ENCODE data around the gene ALKBH3.

The ALKBH3 gene

GRCh38 chr11:43943372-43943930 lies 62.8 kb downstream of the ALKBH3 start:
- peak; percentile 60 for DNase-seq

DNA sequence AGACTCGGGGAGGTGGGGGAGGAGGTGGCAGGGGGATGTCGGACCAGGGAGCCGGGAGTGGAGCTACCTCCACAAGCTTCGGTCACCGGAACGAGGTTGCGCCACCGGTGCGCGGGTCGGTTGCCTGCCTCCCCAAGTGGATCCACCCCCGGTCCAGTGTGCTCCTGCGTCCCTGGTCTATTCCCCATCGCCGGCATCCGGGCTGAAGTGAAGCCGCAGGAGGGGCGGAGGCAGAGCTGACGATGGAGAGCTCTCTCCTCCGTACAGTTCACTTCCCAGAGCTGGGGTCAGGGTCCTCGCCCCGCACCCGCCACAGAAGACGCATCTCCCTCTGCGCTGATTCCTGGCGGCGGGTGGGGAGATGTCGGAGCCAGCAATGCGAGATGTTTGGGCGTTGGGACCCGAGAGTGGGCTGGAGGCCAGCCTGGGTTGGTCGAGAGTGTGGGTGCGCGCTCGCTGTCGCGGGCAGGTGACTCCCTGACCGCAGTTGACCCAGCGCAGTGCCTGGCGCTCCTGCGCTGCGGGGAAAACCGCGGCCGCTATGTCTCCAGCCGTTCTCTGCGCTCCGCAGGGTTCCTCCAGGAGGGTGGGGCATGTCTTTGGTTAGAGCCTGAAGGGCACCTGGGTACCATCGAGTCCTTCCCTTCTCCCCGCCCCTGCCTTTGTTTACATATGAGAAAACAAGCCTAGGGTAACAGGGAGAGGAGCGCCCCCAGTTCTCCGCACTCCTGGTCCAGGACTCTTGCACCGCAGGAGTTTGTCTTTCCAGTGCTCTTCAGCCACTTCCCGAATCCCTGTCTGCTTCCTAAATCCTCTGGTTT lies 63.5 kb downstream of the ALKBH3 start:
- DNase-seq = peak; percentile 71

GRCh38 chr11:43944761-43945311 lies 64.2 kb downstream of the ALKBH3 start:
- DNase-seq = peak; percentile 96

GRCh38 chr11:43947003-43947500 lies 66.4 kb downstream of the ALKBH3 start:
- no peak for DNase-seq

DNA sequence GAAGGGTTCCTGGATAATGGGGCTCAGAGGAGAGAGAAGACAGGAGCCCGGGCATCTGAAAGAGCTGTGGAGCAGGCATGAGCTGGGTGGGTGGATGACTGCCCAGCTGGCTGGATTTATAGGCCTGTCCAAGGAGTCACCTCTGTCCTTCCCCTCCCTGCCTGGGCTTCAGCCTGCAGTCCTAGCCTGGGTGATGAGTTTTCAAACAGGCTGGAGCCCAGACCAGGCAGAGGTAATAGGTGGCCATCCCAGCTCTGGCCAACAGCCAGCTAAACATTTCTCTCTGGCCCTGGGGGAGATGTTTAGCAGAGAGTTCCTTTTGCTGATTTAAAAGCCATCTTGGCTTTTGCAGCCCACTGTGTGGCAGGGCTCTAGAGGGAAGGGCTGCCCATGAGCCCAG lies 67.2 kb downstream of the ALKBH3 start:
- no peak for DNase-seq

DNA sequence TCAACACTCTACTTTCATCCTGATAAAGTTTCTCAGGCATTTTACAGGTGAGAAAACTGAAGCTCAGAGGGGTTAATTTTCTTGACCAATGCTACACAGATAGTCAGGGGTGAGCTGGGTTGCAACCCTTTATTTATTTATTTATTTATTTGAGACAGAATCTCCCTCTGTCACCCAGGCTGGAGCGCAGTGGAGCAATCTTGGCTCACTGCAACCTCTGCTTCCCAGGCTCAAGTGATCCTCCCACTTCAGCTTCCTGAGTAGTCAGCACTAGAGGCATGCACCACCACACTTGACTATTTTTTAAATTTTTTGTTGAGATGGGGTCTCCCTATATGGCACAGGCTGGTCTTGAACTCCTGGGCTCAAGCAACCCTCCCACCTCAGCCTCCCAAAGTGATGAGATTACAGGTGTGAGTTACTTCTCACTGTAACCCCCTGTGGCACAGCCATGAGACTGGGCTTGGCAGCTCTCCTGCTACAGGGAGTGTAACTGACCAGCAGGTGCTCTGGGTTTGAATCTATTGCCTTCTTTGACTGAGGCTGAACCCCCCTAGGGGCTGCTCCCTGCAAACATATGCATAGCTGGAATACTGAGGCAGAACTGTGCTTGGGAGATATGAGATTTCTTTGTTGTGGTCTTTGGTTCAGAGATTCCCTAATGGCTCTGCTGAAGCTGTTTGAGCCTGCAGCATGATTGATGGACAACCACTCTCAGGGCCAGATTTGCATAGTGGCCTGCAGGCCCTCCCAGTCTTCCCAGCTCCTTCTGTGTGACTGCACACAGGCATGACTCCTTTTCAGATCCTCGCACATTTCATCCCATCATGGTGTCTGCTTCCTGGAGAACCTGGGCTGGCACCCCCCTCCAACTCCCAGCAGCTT lies 68.0 kb downstream of the ALKBH3 start:
- no peak for DNase-seq

DNA sequence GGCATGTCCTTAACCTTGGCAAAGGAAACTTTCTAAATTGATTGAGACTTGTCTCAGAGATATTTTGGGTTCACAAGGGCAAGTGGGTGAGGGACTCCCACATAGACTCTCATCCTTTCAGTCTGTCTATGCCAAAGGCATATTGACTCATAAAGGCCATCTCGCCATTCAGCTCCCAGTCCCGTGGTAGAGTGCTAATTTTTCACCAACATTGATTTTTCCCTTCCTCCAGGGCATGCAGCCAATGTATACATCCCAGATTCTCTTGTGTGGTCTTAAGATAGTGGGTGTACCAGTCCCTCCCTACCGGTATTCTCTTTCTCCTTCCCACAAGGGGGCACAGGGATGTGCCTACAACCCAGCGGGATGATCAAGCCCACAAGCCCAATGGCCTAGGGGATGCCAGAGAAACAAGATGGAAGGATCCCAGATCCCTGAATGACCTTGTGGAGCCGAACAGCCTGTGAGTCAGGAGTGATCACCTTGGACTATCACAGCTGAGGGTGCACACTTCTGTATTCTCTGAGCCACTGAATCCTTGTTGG lies 69.8 kb downstream of the ALKBH3 start:
- DNase-seq = no peak

GRCh38 chr11:43951231-43951630 lies 70.6 kb downstream of the ALKBH3 start:
- DNase-seq = no peak

DNA sequence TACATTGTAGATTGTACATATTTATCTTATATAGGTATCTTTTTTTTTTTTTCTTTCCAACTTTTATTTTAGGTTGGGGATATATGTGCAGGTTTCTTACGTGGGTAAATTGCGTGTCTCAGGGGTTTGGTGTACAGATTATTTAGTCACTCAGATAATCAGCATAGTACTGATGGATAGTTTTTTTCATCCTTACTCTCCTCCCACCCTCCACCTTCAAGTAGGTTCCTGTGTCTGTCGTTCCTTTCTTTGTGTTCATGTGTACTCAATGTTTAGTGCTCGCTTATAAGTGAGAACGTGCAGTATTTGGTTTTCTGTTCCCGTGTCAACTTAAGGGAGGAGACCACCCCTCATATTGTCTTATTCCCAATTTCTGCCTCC lies 71.4 kb downstream of the ALKBH3 start:
- DNase-seq = no peak

- DNase-seq = no peak
Measured at GRCh38 chr11:43952401-43953342, 72.0 kb downstream of the ALKBH3 start.

DNA sequence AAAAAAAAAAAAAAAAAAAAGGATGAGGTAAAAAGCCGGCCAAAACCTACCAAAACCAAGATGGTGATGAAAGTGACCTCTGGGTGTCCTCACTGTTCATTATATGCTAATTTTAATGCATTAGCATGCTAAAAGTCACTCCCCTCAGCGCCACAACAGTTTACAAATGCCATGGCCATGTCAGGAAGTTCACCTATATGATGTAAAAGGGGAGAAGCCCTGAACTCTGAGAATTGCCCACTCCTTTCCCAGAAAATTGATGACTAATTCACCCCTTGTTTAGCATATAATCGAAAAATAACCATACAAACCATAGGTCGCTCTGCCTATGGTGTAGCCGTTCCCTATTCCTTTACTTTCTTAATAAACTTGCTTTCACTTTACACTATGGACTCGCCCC lies 72.9 kb downstream of the ALKBH3 start:
- DNase-seq = no peak

DNA sequence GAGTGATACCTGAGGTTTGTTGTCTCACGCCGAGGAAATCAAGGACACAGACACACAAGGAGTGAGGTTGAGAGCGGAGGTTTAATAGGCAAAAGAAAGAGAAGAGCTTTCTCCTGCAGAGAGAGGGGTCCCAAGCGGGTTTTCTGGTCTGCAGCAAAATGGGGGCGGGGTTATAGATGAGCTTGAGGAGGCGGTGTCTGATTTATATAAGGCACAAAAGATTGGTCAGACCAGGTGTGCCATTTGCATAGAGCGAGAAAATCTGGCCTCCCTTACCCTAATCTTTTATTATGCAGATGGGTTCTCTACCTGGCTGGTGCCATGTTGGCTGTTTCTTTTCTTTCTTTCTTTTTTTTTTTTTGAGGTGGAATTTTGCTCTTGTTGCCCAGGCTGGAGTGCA lies 73.6 kb downstream of the ALKBH3 start:
- DNase-seq = no peak

DNA sequence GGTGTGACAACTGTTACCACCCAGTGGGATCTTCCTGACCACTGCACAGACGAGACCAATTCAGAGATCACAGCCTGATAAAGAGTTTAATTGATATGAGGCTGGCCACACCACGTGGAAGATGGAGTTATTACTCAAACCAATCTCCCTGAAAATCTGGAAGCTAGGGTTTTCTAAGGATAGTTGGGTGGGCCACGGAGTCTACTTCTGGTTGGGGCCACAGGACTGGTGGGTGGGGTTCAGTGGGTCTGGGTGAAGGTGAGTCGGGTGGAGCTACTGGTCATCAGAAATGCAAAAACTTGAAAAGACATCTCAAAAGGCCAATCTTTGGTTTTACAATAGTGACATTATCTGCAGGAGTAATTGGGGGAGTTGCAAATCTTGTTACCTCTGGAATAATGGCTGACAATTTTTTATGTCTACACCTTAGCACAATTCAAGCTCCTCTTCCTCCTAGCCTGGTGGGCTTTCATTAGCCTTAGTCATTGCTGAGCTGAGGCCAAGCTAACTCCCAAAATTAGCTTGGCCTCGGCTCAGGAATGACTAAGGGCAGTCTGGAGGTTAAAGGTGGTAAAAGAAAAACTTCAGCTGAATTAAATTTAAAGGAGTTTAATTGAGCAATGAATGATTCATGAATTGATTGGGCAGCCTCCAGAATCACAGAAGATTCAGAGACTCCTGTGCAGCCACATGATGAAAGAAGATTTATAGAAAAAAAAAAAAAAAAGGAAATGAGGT lies 74.9 kb downstream of the ALKBH3 start:
- no peak for DNase-seq

DNA sequence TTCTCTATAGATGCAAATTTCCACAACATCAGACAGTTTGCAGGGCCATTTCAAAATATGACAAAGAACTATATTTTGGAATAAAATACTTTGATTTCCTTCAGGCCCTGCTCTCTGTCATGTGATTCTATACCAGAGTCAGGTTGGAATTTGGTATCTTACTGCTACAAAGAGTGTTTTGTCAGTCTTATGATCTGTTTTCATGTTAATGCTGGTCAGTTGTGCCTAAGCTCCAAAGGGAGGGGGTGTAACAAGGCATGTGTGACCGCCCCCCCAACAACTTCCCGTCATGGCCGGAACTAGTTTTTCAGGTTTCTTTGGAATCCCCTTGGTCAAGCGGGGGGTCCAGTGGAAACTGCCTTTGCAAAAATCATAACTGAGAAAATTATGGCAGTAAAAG lies 76.9 kb downstream of the ALKBH3 start:
- no peak for DNase-seq

DNA sequence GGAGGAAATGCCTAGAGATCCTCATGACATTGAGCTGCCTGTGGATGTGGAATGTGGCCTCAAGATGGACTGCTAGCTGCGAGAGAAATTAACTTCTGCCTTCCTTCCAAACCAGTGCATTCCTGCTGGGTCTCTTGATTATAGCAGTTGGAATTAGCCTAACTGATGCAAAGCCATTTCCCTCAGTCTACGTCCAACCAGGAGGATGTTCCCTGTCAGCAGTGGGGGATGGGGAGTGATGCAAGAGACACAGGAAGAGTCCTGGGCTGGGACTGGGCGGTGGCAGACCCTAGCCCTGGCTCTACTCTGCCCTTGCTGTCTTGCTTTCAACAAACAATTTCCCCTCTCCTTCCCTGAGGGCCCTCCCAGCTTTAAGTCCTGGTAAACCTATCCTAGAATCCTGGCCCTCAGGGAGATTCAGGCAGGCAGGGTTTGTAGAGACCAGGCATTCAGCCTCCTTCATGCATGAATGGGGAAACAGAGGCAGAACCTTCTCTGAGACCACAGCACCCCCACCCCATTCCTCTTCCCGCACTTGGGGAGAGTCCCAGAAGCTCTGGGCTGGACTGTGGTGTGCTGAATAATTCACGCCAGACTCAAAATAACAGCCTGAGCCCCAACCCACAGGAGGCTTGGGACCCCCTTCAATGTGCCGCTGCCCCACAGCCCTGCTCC lies 78.8 kb downstream of the ALKBH3 start:
- no peak for DNase-seq

GRCh38 chr11:43962383-43963278 lies 82.0 kb downstream of the ALKBH3 start:
- DNase-seq = no peak

DNA sequence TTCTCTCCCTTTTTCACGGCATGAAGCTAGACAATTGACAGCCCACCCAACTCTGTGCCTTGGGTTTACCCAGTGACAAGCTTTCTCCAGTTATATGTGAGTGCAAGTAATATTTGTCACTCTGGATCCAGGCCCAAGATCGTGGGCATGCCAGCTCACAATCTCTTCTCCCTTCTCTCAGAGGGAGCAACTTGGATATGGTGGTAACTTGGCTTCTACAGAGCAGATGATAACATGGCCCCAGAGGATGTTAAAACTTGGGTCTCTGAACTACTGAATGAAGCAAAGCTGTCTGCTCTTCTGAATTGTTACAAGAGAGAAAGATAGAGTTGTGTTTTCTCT lies 82.6 kb downstream of the ALKBH3 start:
- DNase-seq = no peak

- no peak for DNase-seq
Measured at GRCh38 chr11:43967661-43968060, 87.0 kb downstream of the ALKBH3 start.

DNA sequence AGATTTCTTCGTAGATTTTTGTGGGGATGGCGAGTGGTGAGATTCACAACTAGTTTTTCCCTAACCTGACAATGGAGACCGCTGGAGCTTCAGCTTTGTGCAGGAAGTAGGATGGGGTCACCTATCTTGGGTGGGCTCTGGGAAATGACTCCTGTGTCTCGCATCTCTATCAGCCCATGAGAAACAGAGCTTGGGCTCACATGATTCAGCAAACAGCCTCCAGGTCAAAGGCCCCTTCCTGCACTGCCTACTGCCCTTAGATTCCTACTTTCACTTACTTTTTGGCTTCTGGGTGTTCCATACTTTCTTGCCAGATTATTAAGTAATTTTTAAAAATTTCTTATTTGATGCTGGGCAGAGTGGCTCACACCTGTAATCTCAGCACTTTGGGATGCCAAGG lies 88.1 kb downstream of the ALKBH3 start:
- no peak for DNase-seq

DNA sequence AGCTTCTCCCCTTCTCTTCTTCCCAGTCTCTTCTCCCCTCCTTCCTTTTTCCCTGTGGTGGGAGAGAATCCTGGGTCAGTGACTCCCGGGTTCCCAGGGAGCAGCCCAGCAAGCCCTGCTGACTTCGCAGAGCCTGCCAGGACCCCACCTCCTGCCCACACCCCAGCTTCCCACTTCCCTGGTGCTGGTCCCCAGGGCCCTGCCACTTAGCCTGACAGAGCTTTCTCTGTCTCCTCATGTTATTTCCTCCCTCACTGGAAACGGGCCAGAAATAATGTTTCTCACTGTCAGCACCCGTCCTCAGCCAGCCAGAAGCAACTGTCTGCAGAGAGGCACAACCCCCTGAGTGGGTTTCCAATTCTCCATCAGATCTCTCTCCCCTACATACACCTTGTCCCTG lies 88.9 kb downstream of the ALKBH3 start:
- DNase-seq = no peak
